Smooth muscle cell (in vitro differentiated cells): Measurements from ENCODE around the gene LATS2. TPM values are rescaled to one million over a fixed set of nuclear protein-coding genes. Genes with fewer than 3 reads are reported as not detected.
A peak's percentile ranks its signal among the peaks of the same experiment; 100 is the strongest.

Experiments used
- DNase-seq: peaks from one replicate; lab custom pipeline; 2025; ENCODE audit not compliant: unreplicated experiment; lab: John Stamatoyannopoulos, UW
- H2AFZ ChIP-seq: fragments of 200-600 bp; sonication (generic); 2 replicates; pipeline ENCODE4 v1.6.0; 2016; ENCODE audit warnings: antibody characterized with exemption, low read depth, mild to moderate bottlenecking
- H3F3A ChIP-seq: fragments of 200-600 bp; sonication (generic); 2 replicates; pipeline ENCODE4 v1.6.0; 2017; ENCODE audit warnings: antibody characterized with exemption, low read depth
- H3K27ac ChIP-seq: fragments of 200-600 bp; sonication (generic); 2 replicates; pipeline ENCODE4 v1.5.1; 2016; ENCODE audit warnings: low read depth, mild to moderate bottlenecking
- H3K27me3 ChIP-seq: fragments of 200-600 bp; sonication (generic); 2 replicates; pipeline ENCODE4 v1.6.1; 2016; ENCODE audit warnings: low read depth, mild to moderate bottlenecking
- H3K36me3 ChIP-seq: fragments of 200-600 bp; sonication (generic); 2 replicates; pipeline ENCODE4 v1.5.1; 2016; ENCODE audit warnings: low read depth
- H3K4me1 ChIP-seq: fragments of 200-600 bp; sonication (generic); 2 replicates; pipeline ENCODE4 v1.5.1; 2016; ENCODE audit warnings: low read depth
- H3K4me2 ChIP-seq: fragments of 200-600 bp; sonication (generic); 2 replicates; pipeline ENCODE4 v1.6.0; 2016; ENCODE audit warnings: mild to moderate bottlenecking
- H3K4me3 ChIP-seq: fragments of 200-600 bp; sonication (generic); 2 replicates; pipeline ENCODE4 v1.5.1; 2016; ENCODE audit warnings: mild to moderate bottlenecking
- H3K79me2 ChIP-seq: fragments of 200-600 bp; sonication (generic); 2 replicates; pipeline ENCODE4 v1.6.0; 2016; ENCODE audit warnings: low read depth, mild to moderate bottlenecking
- H3K9ac ChIP-seq: fragments of 200-600 bp; sonication (generic); 2 replicates; pipeline ENCODE4 v1.6.0; 2016; ENCODE audit warnings: low read depth
- H3K9me3 ChIP-seq: fragments of 200-600 bp; sonication (generic); replicated peaks from 2 replicates; pipeline ENCODE4 v1.5.1; 2016; ENCODE audit warnings: low read depth
- H4K20me1 ChIP-seq: fragments of 200-600 bp; sonication (generic); 2 replicates; pipeline ENCODE4 v1.6.0; 2016; ENCODE audit warnings: low read depth
- CTCF ChIP-seq: fragments of 200-600 bp; sonication (generic); IDR thresholded peaks from 2 replicates; pipeline ENCODE4 v1.5.1; 2017; ENCODE audit warnings: borderline replicate concordance, mild to moderate bottlenecking, antibody characterized with exemption; ENCODE audit not compliant: insufficient read depth, poor library complexity, severe bottlenecking
- WGBS: methylation state at CpG from one replicate; pipeline ENCODE4 v1.1.7; 2016; ENCODE audit warnings: low lambda C conversion rate; 5-methylcytosine and 5-hydroxymethylcytosine counted together
- polyA plus RNA-seq: library from polyadenylated mRNA; unstranded; fragments of >200 nt; fragmentation: Nextera tagmentation; extraction: Ambion mirVana; gene quantifications from 2 replicates; pipeline ENCODE4 v1.2.1, GENCODE V29; 2016
- total RNA-seq: library from RNA; depleted of rRNA; stranded (reverse); fragments of >200 nt; gene quantifications from 2 replicates; pipeline ENCODE4 v1.2.3, GENCODE V29; 2014

The LATS2 gene
- total and polyA plus RNA-seq, 2 experiments from 2014 or later = 6.9 to 20.8 TPM

- Histone ChIP-seq H3K79me2 (peaks cover 80% of the 10 kb centered on the region), H3K4me3 (no peak overlapping the region), H3K4me2 (peak overlapping the region; percentile 74), H3K9ac (peak overlapping the region; percentile 21), H3K36me3 (no peaks in the 10 kb centered on the region), H3K9me3 (no peaks in the 10 kb centered on the region), H3K27ac (peak overlapping the region; percentile 81), H3K27me3 (no peaks in the 10 kb centered on the region), H3F3A (peaks cover 25% of the 10 kb centered on the region), H2AFZ (no peak overlapping the region), H4K20me1 (peaks cover 100% of the 10 kb centered on the region), H3K4me1 (peaks cover 21% of the 10 kb centered on the region)
- no peak for DNase-seq
- TF ChIP-seq CTCF = no peak
- WGBS = 2% methylated on average over 2 of the region's 2 CpGs
These were observed 17.5 kb downstream of the LATS2 start for GRCh38 chr13:21043898-21044297.

GRCh38 chr13:21040120-21040826 is 21.1 kb downstream of the LATS2 start:
- WGBS = 86% methylated on average over 15 of the region's 15 CpGs
- no peak overlapping the region for H3K4me2 ChIP-seq
- peaks cover 24% of the 10 kb centered on the region for H3F3A ChIP-seq
- H3K27ac ChIP-seq = no peak overlapping the region
- peaks cover 21% of the 10 kb centered on the region for H3K4me1 ChIP-seq
- H3K9ac ChIP-seq = no peak overlapping the region
- H3K79me2 ChIP-seq = peaks cover 80% of the 10 kb centered on the region
- H3K27me3 ChIP-seq = no peaks in the 10 kb centered on the region
- DNase-seq = no peak
- H3K4me3 ChIP-seq = no peak overlapping the region
- no peaks in the 10 kb centered on the region for H3K36me3 ChIP-seq
- no peak overlapping the region for H2AFZ ChIP-seq
- no peak for TF ChIP-seq CTCF
- no peaks in the 10 kb centered on the region for H3K9me3 ChIP-seq
- H4K20me1 ChIP-seq = peaks cover 100% of the 10 kb centered on the region

DNA sequence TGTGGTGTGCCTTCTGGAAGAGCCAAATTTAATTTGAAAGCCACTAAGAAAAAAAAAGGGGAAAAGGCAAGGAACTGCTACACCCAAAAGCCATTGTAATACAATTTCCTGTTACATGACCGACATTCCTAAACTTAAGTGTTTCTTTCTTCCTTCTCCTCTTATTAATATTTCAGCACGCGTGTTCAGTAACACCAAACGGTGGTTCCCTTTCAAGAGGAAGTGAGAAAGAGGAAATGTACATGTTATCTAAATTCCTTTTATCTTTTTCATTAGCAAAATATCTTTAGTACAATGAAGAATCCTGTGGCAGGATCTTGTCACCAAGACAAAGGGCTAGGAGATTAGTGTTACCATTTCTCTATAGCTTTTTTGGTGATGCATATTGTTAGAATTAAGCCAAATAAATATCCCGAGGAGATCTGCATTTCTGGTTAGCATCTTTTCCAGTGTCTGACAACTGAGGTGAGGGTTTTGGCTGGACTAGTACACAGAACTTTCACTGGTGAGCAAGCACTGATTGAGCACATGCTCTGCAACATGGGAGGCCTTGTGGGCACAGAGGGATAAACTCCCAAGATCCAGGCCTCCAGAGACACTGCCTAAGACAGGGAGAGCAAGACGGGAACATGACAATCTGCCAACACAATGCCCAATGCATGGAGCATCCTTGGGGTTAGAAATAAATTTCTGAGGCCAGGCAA is 22.1 kb downstream of the LATS2 start:
- no peak overlapping the region for H3K9ac ChIP-seq
- H3K9me3 ChIP-seq = no peaks in the 10 kb centered on the region
- no peak overlapping the region for H2AFZ ChIP-seq
- no peak for DNase-seq
- no peaks in the 10 kb centered on the region for H3K27me3 ChIP-seq
- H3K27ac ChIP-seq = no peak overlapping the region
- no peak for TF ChIP-seq CTCF
- H3K4me2 ChIP-seq = no peak overlapping the region
- peaks cover 100% of the 10 kb centered on the region for H4K20me1 ChIP-seq
- H3K4me3 ChIP-seq = no peak overlapping the region
- no peaks in the 10 kb centered on the region for H3K36me3 ChIP-seq
- peaks cover 84% of the 10 kb centered on the region for H3K79me2 ChIP-seq
- H3F3A ChIP-seq = peaks cover 17% of the 10 kb centered on the region
- WGBS = 60% methylated on average over 6 of the region's 6 CpGs
- H3K4me1 ChIP-seq = peaks cover 20% of the 10 kb centered on the region
